GM18868 (cell line): ENCODE measurements around the gene NSMCE1.
A peak's percentile ranks its signal among the peaks of the same experiment; 100 is the strongest.
"Not testable (repeated sequence)": the region's sequence is repeated elsewhere in the genome, so short reads cannot be mapped to it uniquely, and the experiment has no call there.

Source experiments
- ATAC-seq: cut with Tn5 transposase; IDR thresholded peaks from one replicate; pipeline ENCODE4 v1.9.1; 2021; ENCODE audit warnings: mild to moderate bottlenecking, moderate library complexity; ENCODE audit not compliant: unreplicated experiment

The NSMCE1 gene

DNA sequence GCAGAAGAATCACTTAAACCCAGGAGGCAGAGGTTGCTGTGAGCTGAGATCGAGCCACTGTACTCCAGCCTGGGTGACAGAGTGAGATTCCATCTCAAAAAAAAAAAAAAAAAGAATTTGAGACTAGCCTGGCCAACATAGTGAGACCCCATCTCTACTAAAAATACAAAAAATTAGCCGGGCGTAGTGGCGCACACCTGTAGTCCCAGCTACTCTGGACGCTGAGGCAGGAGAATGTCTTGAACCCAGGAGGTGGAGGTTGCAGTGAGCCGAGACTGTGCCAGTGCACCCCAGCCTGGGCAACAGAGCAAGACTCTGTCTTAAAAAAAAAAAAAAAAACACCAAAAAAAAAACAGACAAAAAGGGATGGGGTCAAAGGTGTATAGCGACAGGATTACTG, 4.1 kb upstream of the NSMCE1 start:
- ATAC-seq = not testable (repeated sequence)

DNA sequence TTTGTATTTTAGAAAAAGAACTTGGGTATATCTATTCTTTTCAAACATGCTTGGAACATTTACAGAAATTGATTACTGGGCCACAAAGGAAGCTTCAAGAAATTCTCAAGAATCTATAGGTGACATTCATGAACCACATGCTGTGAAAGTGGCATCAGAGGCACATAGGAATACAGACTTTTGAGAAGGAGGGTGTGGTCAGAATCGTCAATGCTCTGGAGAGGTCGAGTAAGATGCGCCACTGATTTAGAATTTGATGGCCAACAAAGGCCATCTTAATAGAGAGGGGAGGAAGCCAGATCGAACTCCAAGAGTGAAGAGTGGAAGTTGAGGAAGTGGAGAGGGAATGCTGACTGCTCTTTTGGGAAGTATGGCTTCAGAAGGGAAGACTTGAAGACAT, 3.5 kb upstream of the NSMCE1 start:
- no peak for ATAC-seq

DNA sequence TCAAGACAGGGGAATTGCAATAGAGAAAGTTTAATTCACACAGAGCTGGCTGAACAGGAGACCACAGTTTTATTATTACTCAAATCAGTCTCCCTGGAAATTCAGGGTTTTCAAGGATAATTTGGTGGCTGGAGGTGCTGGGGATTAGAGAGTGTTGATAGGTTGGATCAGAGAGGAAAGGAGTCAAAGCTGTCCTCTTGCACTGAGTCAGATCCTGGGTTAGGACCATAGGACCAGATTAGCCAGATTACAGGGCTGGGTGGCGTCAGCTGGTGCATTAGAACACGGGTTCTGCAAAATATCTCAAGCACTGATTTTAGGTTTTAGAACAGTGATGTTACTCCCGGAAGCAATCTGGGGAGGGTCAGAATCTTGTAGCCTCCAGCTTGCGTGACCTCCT, 1.8 kb upstream of the NSMCE1 start:
- no peak for ATAC-seq

DNA sequence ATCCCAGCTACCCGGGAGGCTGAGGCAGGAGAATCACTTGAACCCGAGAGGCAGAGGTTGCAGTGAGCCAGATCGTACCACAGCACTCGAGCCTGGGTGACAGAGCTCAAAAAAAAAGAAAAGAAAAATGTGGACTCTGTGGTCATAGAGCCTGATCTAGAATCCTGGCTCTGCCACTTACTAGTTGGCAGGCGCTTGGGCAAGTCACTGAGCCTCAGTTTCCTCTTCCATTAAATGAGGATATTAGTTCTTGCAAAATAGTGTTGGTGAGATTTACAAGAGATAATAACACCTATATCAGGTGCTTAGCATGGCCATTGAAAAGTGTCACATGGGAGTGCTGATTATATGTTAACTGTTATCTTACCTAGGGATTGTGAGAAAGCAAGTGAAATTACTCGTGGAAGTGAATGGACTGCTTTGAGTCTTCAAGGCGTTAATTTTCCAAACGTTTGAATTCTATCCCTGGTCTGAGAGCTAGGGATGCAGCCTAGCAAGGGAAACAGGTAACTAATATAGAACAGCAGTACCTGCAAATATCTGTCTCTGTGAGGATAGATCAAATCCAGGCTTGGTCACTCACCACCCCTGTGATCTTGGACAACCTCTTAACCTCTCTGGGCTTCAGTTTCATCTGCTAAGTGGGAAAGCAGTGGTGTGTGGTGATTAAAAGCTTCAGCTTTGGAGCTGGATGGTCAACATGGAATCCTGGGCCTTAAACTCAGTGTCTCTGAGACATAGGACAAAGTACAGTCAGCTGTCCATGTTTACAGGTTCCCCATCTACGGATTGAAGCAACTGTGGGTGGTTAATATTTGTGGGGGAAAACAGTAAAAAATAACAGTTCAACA, 953 bp upstream of the NSMCE1 start:
- ATAC-seq = no peak

DNA sequence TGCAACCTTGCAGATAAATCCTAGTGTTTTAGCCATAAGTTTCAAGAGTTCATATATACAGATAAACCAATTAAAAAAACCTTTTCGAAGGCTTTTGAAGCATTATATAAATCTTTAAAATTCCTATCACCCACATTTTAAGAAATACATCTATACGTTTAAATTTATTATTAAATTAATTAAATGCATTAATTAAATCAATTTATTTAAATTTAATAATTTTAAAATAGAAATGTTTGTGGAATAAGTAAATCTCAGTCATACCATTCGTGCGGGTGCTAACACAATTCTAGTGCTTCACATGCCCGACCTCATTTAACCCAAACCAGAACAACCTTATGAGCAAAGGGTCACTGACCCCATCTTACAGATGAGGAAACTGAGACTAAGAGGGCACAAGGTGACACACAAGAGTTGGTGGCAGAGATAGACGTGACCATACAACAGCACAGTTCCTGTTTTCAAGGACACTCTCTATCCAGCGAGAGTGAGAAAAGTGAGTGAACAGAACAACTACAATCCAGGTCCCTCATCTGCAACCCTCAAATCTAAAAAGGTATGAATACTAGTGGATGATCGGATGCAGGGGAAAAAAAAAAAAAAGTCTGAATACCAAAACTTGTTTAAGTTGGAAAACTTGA, 1.4 kb downstream of the NSMCE1 start:
- no peak for ATAC-seq

DNA sequence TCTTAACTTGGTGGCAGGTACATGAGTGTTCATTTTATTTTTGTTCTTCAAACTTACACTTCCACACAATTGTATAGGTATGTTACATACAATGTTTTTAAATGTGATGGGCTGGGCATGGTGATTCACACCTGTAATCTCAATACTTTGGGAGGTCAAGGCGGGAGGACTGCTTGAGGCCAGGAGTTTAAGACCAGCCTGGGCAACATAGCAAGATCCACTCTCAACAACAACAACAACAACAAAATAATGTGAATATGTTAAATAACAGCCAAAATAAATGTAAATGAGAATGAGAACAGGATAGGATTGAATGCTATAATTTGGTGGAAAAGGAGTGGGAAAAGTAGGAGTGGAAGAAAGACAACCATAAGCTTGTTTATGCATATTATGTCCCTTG, 2.6 kb downstream of the NSMCE1 start:
- no peak for ATAC-seq

DNA sequence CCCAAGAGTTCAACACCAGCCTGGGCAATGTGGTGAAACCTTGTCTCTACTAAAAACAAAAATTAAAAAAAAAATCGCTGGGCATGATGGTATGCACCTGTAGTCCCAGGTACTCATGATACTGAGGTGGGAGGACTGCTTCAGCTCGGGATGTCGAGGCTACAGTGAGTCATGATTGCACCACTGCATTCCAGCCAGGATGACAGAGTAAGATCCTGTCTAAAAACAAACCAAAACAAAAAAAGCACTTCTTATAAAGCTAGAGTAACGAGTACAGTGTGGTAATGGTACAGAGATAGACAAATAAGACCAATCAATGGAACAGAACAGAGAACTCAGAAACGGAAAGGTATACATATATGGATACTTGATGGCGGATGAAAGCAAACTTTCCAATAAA, 4.4 kb downstream of the NSMCE1 start:
- no peak for ATAC-seq

DNA sequence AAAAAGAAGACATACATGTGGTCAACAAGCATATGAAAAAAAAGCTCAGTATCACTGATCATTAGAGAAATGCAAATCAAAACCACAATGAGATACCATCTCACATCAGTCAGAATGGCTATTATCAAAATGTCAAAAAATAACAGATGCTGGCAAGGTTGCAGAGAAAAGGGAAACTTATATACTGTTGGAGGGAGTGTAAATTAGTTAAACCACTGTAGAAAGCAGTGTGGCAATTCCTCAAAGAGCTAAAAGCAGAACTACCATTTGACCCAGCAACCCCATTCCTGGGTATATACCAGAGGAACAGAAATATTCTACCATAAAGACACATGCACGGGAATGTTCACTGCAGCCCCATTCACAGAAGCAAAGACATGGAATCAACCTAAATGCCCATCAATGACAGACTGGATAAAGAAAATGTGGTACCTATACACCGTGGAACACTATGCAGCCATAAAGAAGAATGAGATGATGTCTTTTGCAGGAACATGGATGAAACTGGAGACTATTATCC, 5.6 kb downstream of the NSMCE1 start:
- not testable (repeated sequence) for ATAC-seq

DNA sequence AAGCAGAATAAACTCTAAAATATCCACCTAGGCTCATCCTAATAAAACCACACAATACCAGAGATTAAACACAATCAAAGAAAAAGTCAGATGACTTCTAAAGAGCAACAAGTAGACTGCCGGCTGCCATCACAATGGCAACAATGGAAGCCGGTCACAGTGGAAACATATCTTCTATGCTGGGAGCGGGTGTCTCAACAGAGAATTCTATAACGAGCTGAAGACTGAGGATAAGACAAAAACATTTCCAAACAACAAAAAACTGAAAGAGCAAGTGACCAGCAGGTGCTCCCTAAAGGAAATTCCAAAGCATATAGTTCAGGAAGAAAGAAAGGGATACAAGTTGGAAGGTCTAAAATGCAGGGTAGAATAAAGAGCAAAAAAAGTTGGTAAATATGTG, 8.9 kb downstream of the NSMCE1 start:
- no peak for ATAC-seq

DNA sequence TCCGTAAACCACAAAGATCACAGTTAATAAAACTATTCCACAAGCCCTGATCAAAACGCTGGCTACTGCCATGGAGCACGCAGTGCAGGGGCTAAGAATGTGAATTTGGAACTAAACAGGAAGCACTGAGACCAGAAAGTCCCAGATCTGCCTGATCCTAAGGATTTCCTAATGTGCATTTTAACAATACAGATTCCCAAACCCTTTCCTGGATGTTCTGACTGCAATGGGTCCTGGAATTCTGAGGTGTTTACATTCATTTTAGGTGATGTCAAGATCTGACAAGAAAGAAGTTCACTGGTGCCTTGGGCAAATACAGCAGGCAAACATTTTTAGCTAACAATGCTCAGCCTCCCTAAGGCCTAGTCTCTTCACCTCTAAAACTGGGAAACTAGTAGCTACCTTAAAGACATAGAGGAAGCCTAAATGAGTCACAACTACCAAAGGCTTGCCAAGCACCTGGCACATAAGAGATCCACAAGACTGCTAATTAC, 10.3 kb downstream of the NSMCE1 start:
- ATAC-seq = no peak

DNA sequence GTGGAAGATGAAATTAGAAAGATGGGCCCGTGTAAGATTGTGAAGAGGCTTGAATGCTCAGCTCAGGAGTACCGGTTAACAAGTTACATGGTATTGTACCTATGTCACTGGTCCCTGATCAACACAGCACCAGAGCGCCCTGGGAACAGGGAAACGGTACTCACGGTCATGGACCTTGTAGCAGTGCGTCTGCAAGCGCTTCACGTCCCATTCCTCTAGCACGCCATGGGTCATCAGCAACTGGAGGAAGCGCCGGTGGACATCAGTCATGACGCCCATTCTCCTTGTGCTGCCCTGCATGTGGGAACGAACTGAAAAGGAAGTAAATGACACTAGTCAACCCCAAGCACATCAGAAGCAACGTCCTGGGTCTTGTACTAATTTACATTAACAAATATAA, 11.3 kb downstream of the NSMCE1 start:
- no peak for ATAC-seq

DNA sequence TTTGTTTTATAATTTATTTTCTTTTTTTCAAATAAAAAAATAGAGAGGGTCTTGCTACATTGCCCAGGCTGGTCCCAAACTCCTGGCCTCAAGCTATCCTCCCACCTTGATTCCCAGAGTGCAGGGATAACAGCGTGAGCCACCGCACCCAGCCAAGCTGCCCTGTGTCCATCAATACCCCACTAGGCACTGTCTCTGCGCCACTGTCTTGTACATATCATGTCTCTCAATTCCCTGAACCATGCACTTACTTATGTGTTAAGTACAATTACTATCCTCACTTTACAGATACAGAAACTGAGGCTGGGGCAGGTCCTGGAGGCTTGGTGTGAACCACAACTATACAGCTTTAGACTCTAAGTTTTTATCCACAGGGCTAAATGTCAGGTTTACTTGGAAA, 11.7 kb downstream of the NSMCE1 start:
- ATAC-seq = no peak

DNA sequence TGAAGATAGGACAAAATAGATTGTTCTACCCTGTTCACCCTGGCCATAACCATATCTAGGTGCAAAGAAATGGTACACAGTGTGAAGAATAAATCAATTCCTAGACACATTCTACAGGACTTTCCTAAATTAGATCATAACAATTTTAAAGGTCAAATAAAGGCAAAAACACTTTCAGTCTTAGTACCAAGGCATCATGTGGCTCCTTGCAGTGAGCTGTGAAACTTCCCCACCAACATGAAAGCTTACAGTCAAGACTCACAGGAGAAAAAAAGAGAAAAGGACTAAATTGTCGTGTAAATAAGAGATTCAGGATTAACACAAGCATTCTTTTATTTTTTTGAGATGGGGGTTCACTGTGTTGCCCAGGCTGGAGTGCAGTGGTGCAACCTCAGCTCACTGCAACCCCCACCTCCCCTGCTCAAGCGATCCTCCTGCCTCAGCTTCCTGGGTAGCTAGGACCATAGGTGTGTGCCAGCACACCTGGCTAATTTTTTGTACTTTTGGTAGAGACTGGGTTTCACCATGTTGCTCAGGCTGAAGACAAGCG, 14.2 kb downstream of the NSMCE1 start:
- peak; percentile 89 for ATAC-seq

DNA sequence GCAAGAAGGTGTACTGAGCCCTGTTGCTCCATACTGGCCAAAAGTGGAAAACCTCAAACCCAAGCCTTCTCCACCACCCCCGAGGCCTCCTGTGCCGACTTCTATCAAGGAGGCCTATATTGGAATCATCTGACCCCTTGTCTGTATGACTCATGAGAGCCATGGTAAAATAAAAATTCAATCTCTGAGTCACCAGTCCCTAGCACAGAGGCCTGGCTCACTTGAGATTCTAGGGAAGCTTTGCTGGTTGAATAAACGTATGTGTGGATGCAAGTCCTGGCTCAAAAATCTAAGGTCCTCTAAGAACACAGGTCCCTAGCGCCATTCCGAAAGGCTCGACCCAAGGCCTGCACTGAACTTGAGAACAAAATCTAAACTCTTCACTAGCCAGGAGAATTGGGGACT, 15.0 kb downstream of the NSMCE1 start:
- ATAC-seq = no peak

DNA sequence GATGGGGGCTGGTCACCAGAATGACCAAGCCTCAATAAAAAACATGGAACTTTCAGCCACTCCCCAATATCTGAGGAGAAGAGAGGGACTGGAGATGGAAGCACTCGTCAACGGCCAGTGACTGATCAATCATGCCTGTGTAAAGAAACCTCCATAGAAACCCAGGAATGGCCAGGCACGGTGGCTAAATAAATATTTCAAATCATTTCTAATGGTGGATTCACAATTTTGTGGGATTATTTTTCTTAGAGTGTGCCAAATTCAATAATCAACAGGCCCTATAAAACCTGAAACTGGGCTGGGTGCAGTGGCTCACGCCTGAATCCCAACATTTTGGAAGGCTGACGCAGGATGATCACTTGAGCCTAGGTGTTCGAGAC, 16.4 kb downstream of the NSMCE1 start:
- ATAC-seq = no peak

DNA sequence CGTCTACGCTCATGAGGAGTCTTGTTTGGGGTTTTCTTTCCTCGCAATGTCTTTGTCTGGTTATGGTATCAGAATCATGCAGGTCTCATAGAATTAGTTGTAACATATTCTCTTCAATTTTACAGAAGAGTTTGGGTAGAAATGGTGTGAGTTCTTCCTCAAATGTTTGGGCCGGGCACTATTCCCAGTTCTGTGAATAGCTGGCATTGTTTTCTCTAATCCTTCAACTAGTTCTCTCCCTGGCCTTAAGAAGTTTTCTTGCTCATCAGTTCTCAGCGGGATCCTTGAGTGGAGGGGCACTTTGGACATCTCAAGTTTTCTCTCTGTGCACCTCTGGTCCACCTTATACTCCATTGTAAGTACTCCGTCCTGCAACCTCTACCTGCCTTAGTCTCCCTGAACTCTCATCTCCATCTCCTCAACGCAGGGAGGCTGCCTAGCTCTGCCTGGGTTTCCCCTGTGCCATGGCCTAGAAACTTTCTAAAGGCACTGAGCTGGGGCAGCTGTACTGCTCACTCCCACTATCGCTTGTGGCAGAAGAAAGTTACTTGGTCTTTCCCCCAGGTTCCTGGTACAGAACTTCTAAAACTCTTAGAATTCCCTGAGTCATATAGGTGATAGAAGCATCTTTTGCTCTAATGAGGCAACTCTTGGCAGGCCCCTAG, 16.9 kb downstream of the NSMCE1 start:
- ATAC-seq = no peak

DNA sequence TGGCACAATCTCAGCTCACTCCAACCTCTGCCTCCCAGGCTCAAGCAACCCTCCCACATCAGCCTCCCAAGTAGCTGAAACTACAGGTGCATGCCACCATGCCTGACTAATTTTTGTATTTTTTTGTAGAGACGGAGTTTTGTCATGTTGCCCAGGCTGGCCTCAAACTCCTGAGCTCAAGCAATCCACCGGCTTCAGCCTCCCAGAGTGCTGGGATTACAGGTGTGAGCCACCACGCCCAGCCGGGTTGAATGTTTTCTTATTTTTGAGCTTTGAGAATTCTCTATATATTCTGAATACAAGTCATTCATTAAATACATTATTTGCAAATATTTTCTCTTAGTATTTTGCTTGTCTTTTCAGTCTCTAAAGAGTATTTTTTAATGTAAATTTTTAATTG, 19.7 kb downstream of the NSMCE1 start:
- ATAC-seq = not testable (repeated sequence)

DNA sequence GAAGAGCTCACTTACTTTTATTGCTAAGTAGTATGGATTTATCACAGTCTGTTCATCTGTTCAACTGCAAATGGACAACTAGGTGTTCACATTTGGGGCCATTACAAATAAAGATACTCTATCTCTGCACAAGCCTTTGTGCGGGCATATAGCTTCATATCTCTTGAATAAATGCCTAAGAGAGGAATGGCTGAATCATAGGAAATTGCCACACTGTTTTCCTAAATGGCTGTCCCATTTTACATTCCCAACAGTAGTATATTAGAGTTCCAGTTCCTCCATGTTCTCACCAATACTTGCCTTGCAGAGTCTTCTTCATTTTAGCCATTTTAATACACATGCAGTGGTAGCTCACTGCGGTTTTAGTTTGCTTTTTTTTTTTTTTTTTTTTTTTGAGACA, 20.5 kb downstream of the NSMCE1 start:
- no peak for ATAC-seq

DNA sequence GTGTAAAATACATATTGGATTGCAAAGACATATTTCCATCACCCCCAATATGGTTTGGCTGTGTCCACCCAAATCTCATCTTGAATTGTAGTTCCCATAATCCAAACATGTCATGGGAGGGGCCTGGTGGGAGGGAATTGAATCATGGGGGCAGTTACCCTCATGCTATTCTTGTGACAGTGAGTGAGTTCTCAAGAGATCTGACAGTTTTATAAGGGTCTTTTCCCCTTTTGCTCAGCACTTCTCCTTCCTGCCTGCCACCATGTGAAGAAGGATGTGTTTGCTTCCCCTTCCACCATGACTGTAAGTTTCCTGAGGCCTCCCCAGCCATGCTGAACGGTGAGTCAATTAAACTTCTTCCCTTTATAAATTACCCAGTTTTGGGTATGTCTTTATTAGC, 21.5 kb downstream of the NSMCE1 start:
- not testable (repeated sequence) for ATAC-seq

DNA sequence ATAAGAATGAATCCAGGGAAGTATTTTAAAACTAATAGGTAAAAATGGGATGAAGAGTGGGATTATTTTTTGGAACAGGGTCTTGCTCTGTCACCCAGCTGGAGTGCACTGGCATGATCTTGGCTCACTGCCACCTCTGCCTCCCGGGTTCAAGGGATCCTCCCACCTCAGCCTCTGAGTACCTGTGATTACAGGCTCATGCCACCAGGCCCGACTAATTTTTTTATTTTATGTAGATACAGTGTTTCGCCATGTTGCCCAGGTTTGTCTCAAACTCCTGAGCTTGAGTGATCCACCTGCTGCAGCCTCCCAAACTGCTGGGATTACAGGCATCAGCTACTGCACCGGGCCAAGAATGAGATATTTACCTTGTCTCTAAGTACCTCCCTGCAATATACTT, 22.1 kb downstream of the NSMCE1 start:
- ATAC-seq = no peak
